ENCODE results near the gene CLDN3.

CLDN3 gene

GRCh38 chr7:73770860-73771670 lies 995 bp upstream of the CLDN3 start:
- no peak for DNase-seq

DNA sequence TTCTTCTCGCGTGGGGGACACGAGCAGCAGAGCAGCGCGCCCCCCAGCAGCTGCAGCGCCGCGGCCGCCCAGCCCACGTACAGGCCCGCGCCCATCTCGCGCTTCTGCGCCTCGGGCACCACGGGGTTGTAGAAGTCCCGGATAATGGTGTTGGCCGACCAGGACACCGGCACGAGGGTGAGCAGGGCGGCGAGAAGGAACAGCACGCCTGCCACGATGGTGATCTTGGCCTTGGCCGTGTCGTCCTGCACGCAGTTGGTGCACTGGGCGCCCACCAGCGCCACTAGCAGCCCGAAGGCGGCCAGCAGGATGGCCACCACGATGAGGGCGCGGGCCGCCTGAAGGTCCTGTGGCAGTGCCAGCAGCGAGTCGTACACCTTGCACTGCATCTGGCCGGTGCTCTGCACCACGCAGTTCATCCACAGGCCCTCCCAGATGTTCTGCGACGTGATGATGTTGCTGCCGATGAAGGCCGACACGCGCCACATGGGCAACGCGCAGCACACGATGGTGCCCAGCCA lies 529 bp downstream of the CLDN3 start:
- no peak for DNase-seq

DNA sequence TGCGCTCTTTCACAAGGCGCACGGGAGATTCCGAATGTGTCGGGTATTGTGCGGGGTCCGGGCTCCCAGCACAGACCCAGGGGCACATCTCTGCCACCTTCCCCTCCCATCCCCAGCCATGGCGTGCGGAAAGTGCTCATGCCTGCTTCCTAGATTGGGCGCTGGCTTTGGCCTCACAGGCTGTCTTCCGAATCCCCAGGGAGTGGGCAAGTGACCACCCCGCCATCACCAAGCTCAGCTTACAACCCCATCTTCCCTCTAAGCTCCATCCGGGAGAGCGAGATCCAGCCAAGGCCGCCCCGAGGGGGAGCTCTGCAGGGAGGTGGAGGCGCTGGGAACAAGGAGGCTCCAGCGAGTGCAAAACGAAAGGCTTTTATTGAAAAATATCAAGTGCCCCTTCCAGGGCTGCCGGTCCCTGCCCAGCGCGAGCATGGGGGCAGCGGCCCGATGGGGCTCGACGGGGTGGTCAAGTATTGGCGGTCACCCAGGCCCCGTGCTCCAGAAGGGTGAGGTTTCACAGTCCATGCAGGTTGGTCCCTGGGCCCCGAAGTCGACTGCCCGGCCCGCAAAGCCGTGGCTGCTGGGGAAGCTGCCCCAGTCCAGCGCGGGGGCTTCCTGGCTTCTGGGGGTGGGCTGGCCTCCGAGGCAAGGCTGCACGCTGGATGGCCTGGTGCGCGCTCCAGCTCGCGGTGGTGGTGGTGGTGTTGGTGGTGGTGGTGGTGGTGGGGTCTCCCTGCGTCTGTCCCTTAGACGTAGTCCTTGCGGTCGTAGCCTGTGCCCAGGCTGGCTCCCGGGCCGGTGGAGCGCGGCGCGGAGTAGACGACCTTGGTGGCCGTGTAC lies 1.2 kb downstream of the CLDN3 start:
- no peak for DNase-seq

DNA sequence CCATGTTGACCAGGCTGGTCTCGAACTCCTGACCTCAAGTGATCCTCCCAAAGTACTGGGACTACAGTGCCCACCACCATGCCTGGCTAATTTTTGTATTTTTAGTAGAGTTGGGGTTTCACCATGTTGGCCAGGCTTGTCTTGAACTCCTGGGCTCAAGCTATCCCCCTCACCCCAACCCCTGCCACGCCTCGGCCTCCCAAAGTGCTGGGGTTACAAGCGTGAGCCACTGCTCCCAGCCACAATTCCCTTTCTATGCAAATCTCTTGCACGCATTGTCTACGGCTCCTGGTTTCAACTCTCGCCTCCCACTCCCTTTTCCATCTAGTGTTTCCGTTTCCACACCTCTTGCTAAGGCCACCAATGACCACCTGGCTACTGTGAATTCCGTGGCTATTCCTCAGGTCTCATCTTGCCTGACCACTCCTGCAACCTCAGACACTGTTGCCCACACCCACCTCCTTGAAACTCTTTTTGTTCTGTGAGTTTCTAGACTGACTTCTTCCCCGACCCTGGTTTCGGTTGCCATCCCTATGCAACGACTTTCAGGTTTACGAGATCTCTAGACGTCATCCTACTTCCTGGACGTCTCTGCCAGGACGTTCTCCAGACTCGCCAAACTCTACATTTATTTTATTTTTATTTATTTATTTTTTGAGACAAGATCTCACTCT lies 3.4 kb downstream of the CLDN3 start:
- no peak for DNase-seq

GRCh38 chr7:73762659-73762999 lies 7.4 kb downstream of the CLDN3 start:
- no peak for DNase-seq

DNA sequence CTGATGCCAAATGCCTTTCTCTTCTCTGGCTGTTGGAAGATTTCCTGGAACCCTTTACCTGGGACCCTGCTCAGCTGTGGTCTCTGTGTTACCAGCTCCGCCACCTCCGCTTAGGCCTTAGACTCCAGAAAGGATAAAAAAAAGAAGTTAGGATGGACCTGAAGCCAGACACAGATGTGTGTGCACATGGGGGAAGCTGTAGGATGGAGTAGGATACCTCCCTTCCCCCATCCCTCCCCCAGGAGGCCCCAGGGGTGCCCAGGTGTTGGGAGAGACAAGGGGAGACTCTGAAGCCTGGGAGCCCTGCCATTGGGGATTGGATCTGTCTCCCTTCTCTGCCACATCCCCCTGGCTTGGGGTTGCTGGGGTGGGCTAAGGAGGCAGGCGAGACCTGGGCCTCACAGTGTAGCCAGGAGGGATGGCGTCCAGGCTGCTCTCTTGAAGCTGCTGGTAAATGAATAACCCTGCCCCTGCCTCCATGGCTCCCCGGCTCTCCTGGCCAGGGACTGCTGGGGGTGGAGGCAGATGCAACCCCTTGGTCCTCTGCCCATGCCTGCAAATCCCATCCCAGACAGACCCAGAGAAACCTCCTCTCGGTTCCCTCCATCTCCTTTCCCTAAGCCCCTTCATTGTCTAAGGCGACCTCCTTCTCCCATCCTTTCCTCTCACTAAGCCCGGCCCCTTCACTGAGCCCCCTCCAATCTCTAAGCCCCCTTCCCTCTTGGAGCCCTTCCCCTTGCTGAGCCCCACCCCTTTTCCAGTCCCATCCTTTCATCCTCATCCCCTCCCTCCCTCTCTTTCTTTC lies 8.0 kb downstream of the CLDN3 start:
- no peak for DNase-seq

DNA sequence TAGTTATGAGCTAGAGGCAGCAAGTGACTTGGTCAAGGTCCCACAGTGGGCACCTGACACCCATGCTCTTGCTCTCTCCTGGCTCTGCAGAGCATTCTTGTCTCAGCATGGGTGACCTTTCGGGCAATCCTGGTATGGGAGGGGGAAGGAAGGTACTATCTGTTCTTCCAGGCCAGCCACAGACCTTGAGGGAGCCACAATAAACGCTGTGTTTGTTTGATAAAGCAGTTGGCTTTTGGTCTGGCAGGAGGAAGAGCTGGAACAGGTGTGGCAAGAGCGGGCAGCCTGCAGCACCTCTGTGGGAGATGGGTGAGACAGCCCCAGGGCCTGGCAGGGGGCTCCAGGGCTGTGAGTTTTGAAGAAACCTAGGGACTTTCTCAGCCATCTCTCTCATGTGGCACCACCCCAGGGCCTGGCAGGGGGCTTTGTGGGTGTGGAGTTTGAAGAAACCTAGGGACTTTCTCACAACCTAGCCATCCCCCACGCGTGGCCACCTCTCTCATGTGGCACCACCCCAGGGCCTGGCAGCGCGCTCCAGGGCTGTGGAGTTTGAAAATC lies 11.4 kb downstream of the CLDN3 start:
- DNase-seq, result no peak

GRCh38 chr7:73749931-73750776 lies 19.9 kb downstream of the CLDN3 start:
- peak; percentile 22 to 26 for DNase-seq

- no peak for DNase-seq
Observed at GRCh38 chr7:73746378-73746777, 23.7 kb downstream of the CLDN3 start.

GRCh38 chr7:73742753-73743641 lies 27.1 kb downstream of the CLDN3 start:
- DNase-seq, result no peak

DNA sequence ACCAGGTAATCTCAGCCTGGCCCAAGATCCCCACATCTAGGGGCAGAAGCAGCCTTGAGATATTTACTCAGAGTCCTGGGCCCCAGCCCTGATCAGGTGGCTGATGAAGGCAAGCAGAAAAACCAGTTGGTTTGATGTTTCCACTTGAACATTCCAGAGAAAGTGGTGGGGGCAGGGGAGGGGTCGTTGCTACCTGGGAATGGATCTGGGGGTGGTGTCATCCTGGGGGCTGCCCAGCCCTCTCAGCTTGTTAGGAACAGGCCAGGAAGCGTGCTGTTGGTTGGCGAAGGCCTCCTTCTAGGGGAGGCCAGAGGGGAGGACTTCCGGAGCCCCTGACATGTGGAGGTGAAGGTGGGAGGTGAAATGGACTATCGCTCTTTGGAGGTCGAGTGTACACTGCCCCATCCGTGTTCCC lies 27.7 kb downstream of the CLDN3 start:
- DNase-seq, result no peak

GRCh38 chr7:73741600-73741999 lies 28.5 kb downstream of the CLDN3 start:
- DNase-seq, result no peak

GRCh38 chr7:73740771-73741170 lies 29.3 kb downstream of the CLDN3 start:
- no peak for DNase-seq

DNA sequence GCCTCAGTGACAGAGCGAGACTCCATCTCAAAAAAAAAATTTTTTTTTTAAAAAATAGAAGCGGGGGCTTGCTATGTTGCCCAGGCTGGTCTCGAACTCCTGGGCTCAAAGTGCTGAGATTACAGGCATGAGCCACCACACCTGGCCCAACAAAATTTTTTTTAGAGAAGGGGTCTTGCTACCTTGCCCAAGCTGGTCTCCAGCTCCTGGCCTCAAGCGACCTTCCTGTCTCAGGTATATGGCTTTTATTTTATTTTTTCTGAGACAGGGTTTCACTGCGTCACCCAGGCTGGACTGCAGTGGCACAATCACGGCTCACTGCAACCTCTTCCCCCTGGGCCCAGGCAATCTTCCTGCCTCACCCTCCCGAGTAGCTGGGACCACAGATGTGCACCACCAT lies 29.9 kb downstream of the CLDN3 start:
- DNase-seq, result no peak

GRCh38 chr7:73739387-73739767 lies 30.7 kb downstream of the CLDN3 start:
- DNase-seq, result no peak

GRCh38 chr7:73738612-73739386 lies 31.3 kb downstream of the CLDN3 start, which contains the start of gene ABHD11:
TSS of gene ABHD11 (minus strand) at chr7:73738802. CDS start at chr7:73738770, 32 bp downstream.
- DNase-seq, result peak; percentile 77 to 85

DNA sequence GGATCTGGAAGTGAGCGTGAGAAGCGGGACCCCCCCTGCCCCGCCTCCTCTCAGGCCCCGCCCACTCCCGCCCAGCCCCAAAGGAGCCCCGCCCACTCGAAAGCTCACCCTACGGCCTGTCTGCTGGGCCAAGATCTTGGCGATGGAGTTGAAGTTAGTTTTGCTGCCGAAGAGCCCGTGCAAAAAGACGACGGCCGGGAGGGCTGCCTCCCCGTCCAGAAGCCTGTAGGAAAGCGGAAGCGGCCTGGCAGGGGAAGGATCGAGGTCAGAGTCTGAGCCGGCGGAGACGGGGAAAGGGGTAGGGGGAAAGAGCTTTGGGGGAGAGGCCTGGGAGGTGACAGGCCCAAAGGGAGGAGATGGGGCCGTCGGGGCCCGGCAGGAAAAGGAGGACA lies 31.9 kb downstream of the CLDN3 start:
- peak; percentile 25 to 33 for DNase-seq

DNA sequence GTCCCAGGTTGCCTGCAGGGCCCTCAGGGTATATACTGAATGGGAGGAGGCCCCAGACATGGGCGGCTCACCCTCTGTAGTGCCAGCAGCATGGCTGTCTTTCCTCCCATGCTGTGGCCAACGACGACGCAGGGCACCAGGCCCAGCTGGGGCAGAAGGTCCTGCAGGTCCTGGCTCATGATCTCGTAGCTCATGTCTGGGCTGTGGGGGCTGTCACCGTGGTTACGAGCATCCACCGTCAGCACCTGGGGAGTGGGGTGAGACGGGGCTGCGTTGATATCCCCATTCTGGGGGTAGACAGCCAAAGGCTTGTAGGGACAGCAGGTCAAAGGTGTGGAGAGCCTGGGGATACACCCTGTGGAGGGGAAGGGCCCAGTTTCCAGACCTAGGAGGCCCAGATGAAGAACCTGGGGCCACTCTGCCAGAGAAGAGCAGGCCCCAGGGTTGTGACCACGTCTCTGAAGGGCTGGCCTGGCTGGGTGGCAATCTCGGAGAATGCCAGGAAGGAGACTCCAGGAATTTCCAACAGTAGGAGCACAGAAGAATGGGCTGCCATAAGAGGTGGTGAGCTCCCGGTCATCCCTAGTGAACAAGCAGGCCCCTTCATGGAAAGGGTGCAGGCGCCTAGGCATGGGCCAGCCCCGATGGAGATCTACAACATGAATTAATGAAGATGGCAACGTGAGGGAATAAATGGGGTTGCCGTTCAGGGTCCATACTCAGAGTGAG lies 32.4 kb downstream of the CLDN3 start:
- no peak for DNase-seq

- no peak for DNase-seq
Observed at GRCh38 chr7:73736885-73737284, 33.2 kb downstream of the CLDN3 start.
